HEK293 (cell line): ENCODE measurements around the gene IMMP2L.

ENCODE experiments used
- EGR2 ChIP-seq: fragments of 450-650 bp; formaldehyde crosslinking; IDR thresholded peaks from 2 replicates; pipeline ENCODE4 v1.5.1; 2016; ENCODE audit warnings: low read depth, missing biosample characterization, missing genetic modification characterization
- OSR2 ChIP-seq: fragments of 450-650 bp; formaldehyde crosslinking; IDR thresholded peaks from 2 replicates; pipeline ENCODE4 v1.5.1; 2016; ENCODE audit warnings: missing biosample characterization, missing genetic modification characterization
- WT1 ChIP-seq: fragments of 450-650 bp; formaldehyde crosslinking; IDR thresholded peaks from 2 replicates; pipeline ENCODE4 v1.5.1; 2016; ENCODE audit warnings: missing biosample characterization, missing genetic modification characterization
- YY2 ChIP-seq: fragments of 450-650 bp; formaldehyde crosslinking; IDR thresholded peaks from 2 replicates; pipeline ENCODE4 v1.5.1; 2016; ENCODE audit warnings: missing biosample characterization, missing genetic modification characterization
- ZBTB21 ChIP-seq: fragments of 450-650 bp; formaldehyde crosslinking; IDR thresholded peaks from 2 replicates; pipeline ENCODE4 v1.5.1; 2017; ENCODE audit warnings: missing biosample characterization, missing genetic modification characterization
- ZNF112 ChIP-seq: fragments of 450-650 bp; formaldehyde crosslinking; IDR thresholded peaks from 2 replicates; pipeline ENCODE4 v1.5.0; 2017; ENCODE audit warnings: missing biosample characterization, missing genetic modification characterization
- ZNF214 ChIP-seq: fragments of 450-650 bp; formaldehyde crosslinking; IDR thresholded peaks from 2 replicates; pipeline ENCODE4 v1.5.1; 2017; ENCODE audit warnings: missing biosample characterization, mild to moderate bottlenecking, missing genetic modification characterization, borderline replicate concordance
- ZNF274 ChIP-seq, 2 experiments: fragments of 200-500 bp in 1 of 2; fragments of 450-650 bp in 1 of 2; sonication (Bioruptor generic) in 1 of 2; formaldehyde crosslinking in 1 of 2; IDR thresholded peaks; 2 replicates each; pipeline versions ENCODE4 v1.5.1 to v1.6.1; 2014 to 2016; ENCODE audit warnings: borderline replicate concordance in 1 of 2, inconsistent platforms in 1 of 2, low read length in 1 of 2, missing biosample characterization in 1 of 2, missing genetic modification characterization in 1 of 2
- ZNF830 ChIP-seq: fragments of 450-650 bp; IDR thresholded peaks from 2 replicates; pipeline ENCODE4 v1.5.0; 2018; ENCODE audit warnings: missing biosample characterization, missing genetic modification characterization, low read depth, mild to moderate bottlenecking, moderate library complexity
- TF ChIP-seq, protein P1 (sequence below): fragments of 450-650 bp; formaldehyde crosslinking; IDR thresholded peaks from 2 replicates; pipeline ENCODE4 v1.5.1; 2016; ENCODE audit warnings: missing biosample characterization, missing genetic modification characterization
- TF ChIP-seq, protein P2 (sequence below): fragments of 450-650 bp; IDR thresholded peaks from 2 replicates; pipeline ENCODE4 v1.5.1; 2018; ENCODE audit warnings: missing biosample characterization, missing genetic modification characterization
- TF ChIP-seq, protein P3 (sequence below): sonication (generic); formaldehyde crosslinking; IDR thresholded peaks from 2 replicates; pipeline ENCODE4 v1.8.1; 2022; ENCODE audit warnings: mild to moderate bottlenecking, moderate library complexity, missing genetic modification reagents
- TF ChIP-seq, protein P4 (sequence below): fragments of 450-650 bp; formaldehyde crosslinking; IDR thresholded peaks from 2 replicates; pipeline ENCODE4 v1.5.1; 2016; ENCODE audit warnings: missing biosample characterization, missing genetic modification characterization
- TF ChIP-seq, protein P5 (sequence below): fragments of 450-650 bp; formaldehyde crosslinking; IDR thresholded peaks from 2 replicates; pipeline ENCODE4 v1.5.1; 2016; ENCODE audit warnings: missing biosample characterization, missing genetic modification characterization, low read depth

DNA sequence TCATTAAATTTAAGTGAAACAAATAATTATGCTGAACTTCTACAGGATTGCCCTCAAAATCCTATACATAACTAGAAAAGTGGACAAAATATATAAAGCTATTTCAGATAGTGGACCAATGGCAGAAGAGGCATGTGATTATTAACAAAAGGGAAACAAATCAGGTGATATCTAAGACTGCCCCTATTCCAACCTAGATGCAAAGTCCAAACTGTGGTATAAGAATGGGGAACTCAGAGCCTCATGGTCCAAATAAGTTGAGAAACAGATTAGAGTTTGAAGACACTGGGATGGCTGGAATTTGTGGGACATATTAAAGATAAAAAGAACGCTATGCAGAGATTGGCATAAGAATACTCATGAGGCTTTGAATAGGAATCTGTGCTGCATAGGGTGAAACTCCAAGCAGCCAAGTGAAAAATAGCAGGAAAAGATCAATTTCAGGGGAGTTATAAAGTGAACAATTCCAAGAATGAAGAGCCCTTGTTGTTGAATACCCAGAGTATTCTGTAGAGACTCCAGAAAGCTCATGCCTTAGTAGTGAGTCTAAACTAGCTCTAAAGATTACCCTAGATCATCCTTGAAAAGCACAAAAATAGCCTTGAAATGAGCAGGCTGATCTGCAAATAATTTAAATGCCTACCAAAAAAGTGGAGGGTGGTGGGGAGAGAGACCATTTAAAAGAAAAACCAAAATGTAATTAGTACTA lies 152.4 kb downstream of the IMMP2L start:
- TF ChIP-seq, protein P1, sequence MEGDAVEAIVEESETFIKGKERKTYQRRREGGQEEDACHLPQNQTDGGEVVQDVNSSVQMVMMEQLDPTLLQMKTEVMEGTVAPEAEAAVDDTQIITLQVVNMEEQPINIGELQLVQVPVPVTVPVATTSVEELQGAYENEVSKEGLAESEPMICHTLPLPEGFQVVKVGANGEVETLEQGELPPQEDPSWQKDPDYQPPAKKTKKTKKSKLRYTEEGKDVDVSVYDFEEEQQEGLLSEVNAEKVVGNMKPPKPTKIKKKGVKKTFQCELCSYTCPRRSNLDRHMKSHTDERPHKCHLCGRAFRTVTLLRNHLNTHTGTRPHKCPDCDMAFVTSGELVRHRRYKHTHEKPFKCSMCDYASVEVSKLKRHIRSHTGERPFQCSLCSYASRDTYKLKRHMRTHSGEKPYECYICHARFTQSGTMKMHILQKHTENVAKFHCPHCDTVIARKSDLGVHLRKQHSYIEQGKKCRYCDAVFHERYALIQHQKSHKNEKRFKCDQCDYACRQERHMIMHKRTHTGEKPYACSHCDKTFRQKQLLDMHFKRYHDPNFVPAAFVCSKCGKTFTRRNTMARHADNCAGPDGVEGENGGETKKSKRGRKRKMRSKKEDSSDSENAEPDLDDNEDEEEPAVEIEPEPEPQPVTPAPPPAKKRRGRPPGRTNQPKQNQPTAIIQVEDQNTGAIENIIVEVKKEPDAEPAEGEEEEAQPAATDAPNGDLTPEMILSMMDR (tag by site-specific recombination): no peak
- TF ChIP-seq, protein P2, sequence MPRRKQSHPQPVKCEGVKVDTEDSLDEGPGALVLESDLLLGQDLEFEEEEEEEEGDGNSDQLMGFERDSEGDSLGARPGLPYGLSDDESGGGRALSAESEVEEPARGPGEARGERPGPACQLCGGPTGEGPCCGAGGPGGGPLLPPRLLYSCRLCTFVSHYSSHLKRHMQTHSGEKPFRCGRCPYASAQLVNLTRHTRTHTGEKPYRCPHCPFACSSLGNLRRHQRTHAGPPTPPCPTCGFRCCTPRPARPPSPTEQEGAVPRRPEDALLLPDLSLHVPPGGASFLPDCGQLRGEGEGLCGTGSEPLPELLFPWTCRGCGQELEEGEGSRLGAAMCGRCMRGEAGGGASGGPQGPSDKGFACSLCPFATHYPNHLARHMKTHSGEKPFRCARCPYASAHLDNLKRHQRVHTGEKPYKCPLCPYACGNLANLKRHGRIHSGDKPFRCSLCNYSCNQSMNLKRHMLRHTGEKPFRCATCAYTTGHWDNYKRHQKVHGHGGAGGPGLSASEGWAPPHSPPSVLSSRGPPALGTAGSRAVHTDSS (tag by site-specific recombination): no peak
- no peak for TF ChIP-seq ZNF830 (tag by site-specific recombination)
- no peak for TF ChIP-seq OSR2
- TF ChIP-seq WT1 (tag by site-specific recombination): no peak
- TF ChIP-seq, protein P3, sequence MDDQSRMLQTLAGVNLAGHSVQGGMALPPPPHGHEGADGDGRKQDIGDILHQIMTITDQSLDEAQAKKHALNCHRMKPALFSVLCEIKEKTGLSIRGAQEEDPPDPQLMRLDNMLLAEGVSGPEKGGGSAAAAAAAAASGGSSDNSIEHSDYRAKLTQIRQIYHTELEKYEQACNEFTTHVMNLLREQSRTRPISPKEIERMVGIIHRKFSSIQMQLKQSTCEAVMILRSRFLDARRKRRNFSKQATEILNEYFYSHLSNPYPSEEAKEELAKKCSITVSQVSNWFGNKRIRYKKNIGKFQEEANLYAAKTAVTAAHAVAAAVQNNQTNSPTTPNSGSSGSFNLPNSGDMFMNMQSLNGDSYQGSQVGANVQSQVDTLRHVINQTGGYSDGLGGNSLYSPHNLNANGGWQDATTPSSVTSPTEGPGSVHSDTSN: no peak
- TF ChIP-seq, protein P4, sequence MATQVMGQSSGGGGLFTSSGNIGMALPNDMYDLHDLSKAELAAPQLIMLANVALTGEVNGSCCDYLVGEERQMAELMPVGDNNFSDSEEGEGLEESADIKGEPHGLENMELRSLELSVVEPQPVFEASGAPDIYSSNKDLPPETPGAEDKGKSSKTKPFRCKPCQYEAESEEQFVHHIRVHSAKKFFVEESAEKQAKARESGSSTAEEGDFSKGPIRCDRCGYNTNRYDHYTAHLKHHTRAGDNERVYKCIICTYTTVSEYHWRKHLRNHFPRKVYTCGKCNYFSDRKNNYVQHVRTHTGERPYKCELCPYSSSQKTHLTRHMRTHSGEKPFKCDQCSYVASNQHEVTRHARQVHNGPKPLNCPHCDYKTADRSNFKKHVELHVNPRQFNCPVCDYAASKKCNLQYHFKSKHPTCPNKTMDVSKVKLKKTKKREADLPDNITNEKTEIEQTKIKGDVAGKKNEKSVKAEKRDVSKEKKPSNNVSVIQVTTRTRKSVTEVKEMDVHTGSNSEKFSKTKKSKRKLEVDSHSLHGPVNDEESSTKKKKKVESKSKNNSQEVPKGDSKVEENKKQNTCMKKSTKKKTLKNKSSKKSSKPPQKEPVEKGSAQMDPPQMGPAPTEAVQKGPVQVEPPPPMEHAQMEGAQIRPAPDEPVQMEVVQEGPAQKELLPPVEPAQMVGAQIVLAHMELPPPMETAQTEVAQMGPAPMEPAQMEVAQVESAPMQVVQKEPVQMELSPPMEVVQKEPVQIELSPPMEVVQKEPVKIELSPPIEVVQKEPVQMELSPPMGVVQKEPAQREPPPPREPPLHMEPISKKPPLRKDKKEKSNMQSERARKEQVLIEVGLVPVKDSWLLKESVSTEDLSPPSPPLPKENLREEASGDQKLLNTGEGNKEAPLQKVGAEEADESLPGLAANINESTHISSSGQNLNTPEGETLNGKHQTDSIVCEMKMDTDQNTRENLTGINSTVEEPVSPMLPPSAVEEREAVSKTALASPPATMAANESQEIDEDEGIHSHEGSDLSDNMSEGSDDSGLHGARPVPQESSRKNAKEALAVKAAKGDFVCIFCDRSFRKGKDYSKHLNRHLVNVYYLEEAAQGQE (tag by site-specific recombination): no peak
- TF ChIP-seq ZNF112 (tag by site-specific recombination): no peak
- no peak for TF ChIP-seq ZNF214
- no peak for TF ChIP-seq ZBTB21 (tag by site-specific recombination)
- no peak for TF ChIP-seq EGR2 (tag by site-specific recombination)
- TF ChIP-seq, protein P5, sequence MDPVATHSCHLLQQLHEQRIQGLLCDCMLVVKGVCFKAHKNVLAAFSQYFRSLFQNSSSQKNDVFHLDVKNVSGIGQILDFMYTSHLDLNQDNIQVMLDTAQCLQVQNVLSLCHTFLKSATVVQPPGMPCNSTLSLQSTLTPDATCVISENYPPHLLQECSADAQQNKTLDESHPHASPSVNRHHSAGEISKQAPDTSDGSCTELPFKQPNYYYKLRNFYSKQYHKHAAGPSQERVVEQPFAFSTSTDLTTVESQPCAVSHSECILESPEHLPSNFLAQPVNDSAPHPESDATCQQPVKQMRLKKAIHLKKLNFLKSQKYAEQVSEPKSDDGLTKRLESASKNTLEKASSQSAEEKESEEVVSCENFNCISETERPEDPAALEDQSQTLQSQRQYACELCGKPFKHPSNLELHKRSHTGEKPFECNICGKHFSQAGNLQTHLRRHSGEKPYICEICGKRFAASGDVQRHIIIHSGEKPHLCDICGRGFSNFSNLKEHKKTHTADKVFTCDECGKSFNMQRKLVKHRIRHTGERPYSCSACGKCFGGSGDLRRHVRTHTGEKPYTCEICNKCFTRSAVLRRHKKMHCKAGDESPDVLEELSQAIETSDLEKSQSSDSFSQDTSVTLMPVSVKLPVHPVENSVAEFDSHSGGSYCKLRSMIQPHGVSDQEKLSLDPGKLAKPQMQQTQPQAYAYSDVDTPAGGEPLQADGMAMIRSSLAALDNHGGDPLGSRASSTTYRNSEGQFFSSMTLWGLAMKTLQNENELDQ: no peak
- TF ChIP-seq ZNF274 (IDR thresholded peaks at IDR 0.05; ENCODE audit: low read length): no peak
- TF ChIP-seq ZNF274 (tag by site-specific recombination; IDR thresholded peaks at IDR 0.05; ENCODE audit: borderline replicate concordance): no peak
- no peak for TF ChIP-seq YY2 (tag by site-specific recombination)
